Inferior parietal cortex (tissue), 1 donor: ENCODE measurements around the gene OSGIN1.
"Not testable (repeated sequence)": the region's sequence is repeated elsewhere in the genome, so short reads cannot be mapped to it uniquely, and the experiment has no call there.

ENCODE experiments used
- DNase-seq: peaks from one replicate; pipeline ENCODE4 v3.0.0-alpha.2; 2016; ENCODE audit errors: extremely low spot score

Gene OSGIN1

GRCh38 chr16:83941546-83941945 is 11.5 kb upstream of the OSGIN1 start:
- DNase-seq: not testable (repeated sequence)

- no peak for DNase-seq
These were observed 11.0 kb upstream of the OSGIN1 start for GRCh38 chr16:83942074-83942473.

- DNase-seq: no peak
These were observed 10.1 kb upstream of the OSGIN1 start for GRCh38 chr16:83942815-83943515.

- no peak for DNase-seq
These were observed 9.5 kb upstream of the OSGIN1 start for GRCh38 chr16:83943516-83944050.

GRCh38 chr16:83945587-83945986 is 7.5 kb upstream of the OSGIN1 start:
- no peak for DNase-seq

GRCh38 chr16:83946154-83946780 is 6.8 kb upstream of the OSGIN1 start:
- no peak for DNase-seq

- DNase-seq: no peak
These were observed 6.1 kb upstream of the OSGIN1 start for GRCh38 chr16:83946781-83947566.

- no peak for DNase-seq
These were observed 5.3 kb upstream of the OSGIN1 start for GRCh38 chr16:83947642-83948234.

GRCh38 chr16:83948914-83949723 is 3.9 kb upstream of the OSGIN1 start:
- no peak for DNase-seq

- no peak for DNase-seq
These were observed 3.4 kb upstream of the OSGIN1 start for GRCh38 chr16:83949724-83950001.

- not testable (repeated sequence) for DNase-seq
These were observed 2.1 kb upstream of the OSGIN1 start for GRCh38 chr16:83950862-83951399.

- no peak for DNase-seq
These were observed 1.5 kb upstream of the OSGIN1 start for GRCh38 chr16:83951544-83951943.

- no peak for DNase-seq
These were observed 477 bp upstream of the OSGIN1 start for GRCh38 chr16:83952587-83952939.

- DNase-seq: no peak
These were observed 946 bp downstream of the OSGIN1 start for GRCh38 chr16:83953796-83954576.

GRCh38 chr16:83954577-83955016 is 1.6 kb downstream of the OSGIN1 start:
- DNase-seq: no peak

- DNase-seq: no peak
These were observed 2.4 kb downstream of the OSGIN1 start for GRCh38 chr16:83955218-83956130.

GRCh38 chr16:83956336-83957289 is 3.6 kb downstream of the OSGIN1 start:
- DNase-seq: peak; percentile 78

GRCh38 chr16:83957296-83957855 is 4.3 kb downstream of the OSGIN1 start:
- no peak for DNase-seq
